ENCODE results near the gene ROCK2.
"Not testable (repeated sequence)": the region's sequence is repeated elsewhere in the genome, so short reads cannot be mapped to it uniquely, and the experiment has no call there.

Gene ROCK2

GRCh38 chr2:11333427-11334183 is 10.8 kb downstream of the ROCK2 start:
- TF ChIP-seq CTCF (IDR thresholded peaks at IDR 0.05) (no peak), ZFX (IDR thresholded peaks at IDR 0.05; ENCODE audit: borderline replicate concordance) (no peak)
- H3K27ac ChIP-seq: no peak overlapping the region

- H3K27ac ChIP-seq: no peak overlapping the region
- no peak for TF ChIP-seq CTCF (IDR thresholded peaks at IDR 0.05)
- TF ChIP-seq ZFX (IDR thresholded peaks at IDR 0.05; ENCODE audit: borderline replicate concordance): no peak
Measured at GRCh38 chr2:11332596-11332995, 11.8 kb downstream of the ROCK2 start.

- no peak for TF ChIP-seq CTCF (IDR thresholded peaks at IDR 0.05)
- no peak for TF ChIP-seq ZFX (IDR thresholded peaks at IDR 0.05; ENCODE audit: borderline replicate concordance)
Measured at GRCh38 chr2:11330457-11331142, 13.8 kb downstream of the ROCK2 start.

GRCh38 chr2:11329776-11330175 is 14.7 kb downstream of the ROCK2 start:
- TF ChIP-seq ZFX (IDR thresholded peaks at IDR 0.05; ENCODE audit: borderline replicate concordance): no peak
- no peak for TF ChIP-seq CTCF (IDR thresholded peaks at IDR 0.05)
- no peak overlapping the region for H3K27ac ChIP-seq

More at GRCh38 chr2:11330457-11331142, 13.8 kb downstream of the ROCK2 start:
- no peak overlapping the region for H3K27ac ChIP-seq

GRCh38 chr2:11328522-11328921 is 15.9 kb downstream of the ROCK2 start:
- H3K27ac ChIP-seq: not testable (repeated sequence)

- no peak overlapping the region for H3K27ac ChIP-seq
- TF ChIP-seq CTCF (IDR thresholded peaks at IDR 0.05) (no peak), ZFX (IDR thresholded peaks at IDR 0.05; ENCODE audit: borderline replicate concordance) (no peak)
Measured at GRCh38 chr2:11327871-11328270, 16.6 kb downstream of the ROCK2 start.

GRCh38 chr2:11326677-11327211 is 17.7 kb downstream of the ROCK2 start:
- no peak overlapping the region for H3K27ac ChIP-seq
- no peak for TF ChIP-seq ZFX (IDR thresholded peaks at IDR 0.05; ENCODE audit: borderline replicate concordance)
- no peak for TF ChIP-seq CTCF (IDR thresholded peaks at IDR 0.05)
